ENCODE measurements around the gene AMACR.

AMACR gene

GRCh38 chr5:33937017-33937706 lies 70.7 kb downstream of the AMACR start:
- peak; percentile 27 for DNase-seq (ENCODE audit: low spot score)
- TF ChIP-seq CTCF (IDR thresholded peaks at IDR 0.05; ENCODE audit: extremely low read depth, insufficient read depth, missing control alignments), result no peak
- in situ Hi-C loops (cut with MboI; ENCODE audit: low pct_unique_long_range_greater_than_20kb, low sequenced_read_pairs, unreplicated experiment), result no loop called here

- peak; percentile 51 for DNase-seq (ENCODE audit: low spot score)
These were observed 71.4 kb downstream of the AMACR start, which contains the start of gene RXFP3 for GRCh38 chr5:33936381-33937016. Gene RXFP3 (plus strand): TSS chr5:33936386. CDS start chr5:33936741, 355 bp downstream.

More at GRCh38 chr5:33936381-33937016, 71.4 kb downstream of the AMACR start, which contains the start of gene RXFP3:
- in situ Hi-C loops (cut with MboI; ENCODE audit: low pct_unique_long_range_greater_than_20kb, low sequenced_read_pairs, unreplicated experiment), result no loop called here
- no peak for TF ChIP-seq CTCF (IDR thresholded peaks at IDR 0.05; ENCODE audit: extremely low read depth, insufficient read depth, missing control alignments)

All from GM13977 (cell line).